Common myeloid progenitor, CD34-positive (primary cell): ENCODE measurements around the gene DHRS4L2.
A peak's percentile ranks its signal among the peaks of the same experiment; 100 is the strongest.
"Not testable (repeated sequence)": the region's sequence is repeated elsewhere in the genome, so short reads cannot be mapped to it uniquely, and the experiment has no call there.

Experiments used
- CTCF ChIA-PET: fragments of 350-600 bp; sonication (Branson Sonifier 250); formaldehyde crosslinking; loops from one replicate; lab custom pipeline; 2021; ENCODE audit warnings: antibody characterized with exemption; lab: Charles Lee
- POLR2A ChIA-PET: fragments of 350-600 bp; sonication (Branson Sonifier 250); formaldehyde crosslinking; loops from one replicate; lab custom pipeline; 2021; ENCODE audit warnings: antibody characterized with exemption; lab: Charles Lee
- DNase-seq, 3 donors: peaks; one replicate each; pipeline versions ENCODE4 v3.0.0 to v3.0.0-alpha.2; 2013
- H3K27ac ChIP-seq, 2 experiments: 1 replicate in 1 of 2; 2 replicates in 1 of 2; pipeline ENCODE4 v1.7.0; 2013; ENCODE audit warnings: inconsistent platforms in 2 of 2, low read length in 2 of 2, mild to moderate bottlenecking in 2 of 2, low read depth in 1 of 2, moderate library complexity in 1 of 2; ENCODE audit not compliant: severe bottlenecking in 2 of 2, insufficient read depth in 1 of 2, poor library complexity in 1 of 2
- H3K27me3 ChIP-seq, 5 experiments: replicated peaks in 2 of 5; 1 replicate in 3 of 5; 2 replicates in 2 of 5; pipeline versions ENCODE4 v1.6.1 to v1.7.0; 2013; ENCODE audit warnings: low read length in 4 of 5, mild to moderate bottlenecking in 2 of 5, moderate library complexity in 2 of 5, inconsistent platforms in 1 of 5; ENCODE audit not compliant: insufficient read depth in 5 of 5, control insufficient read depth in 4 of 5
- H3K36me3 ChIP-seq, 4 experiments: 1 replicate in 2 of 4; 2 replicates in 2 of 4; pipeline versions ENCODE4 v1.6.1 to v1.7.0; 2013; ENCODE audit warnings: low read length in 3 of 4, control low read depth in 1 of 4, mild to moderate bottlenecking in 1 of 4; ENCODE audit not compliant: control insufficient read depth in 4 of 4, insufficient read depth in 4 of 4
- H3K4me1 ChIP-seq, 4 experiments: 1 replicate in 3 of 4; 2 replicates in 1 of 4; pipeline versions ENCODE4 v1.6.1 to v1.7.1; 2013; ENCODE audit warnings: low read length in 3 of 4, mild to moderate bottlenecking in 3 of 4, control low read depth in 1 of 4, inconsistent platforms in 1 of 4, moderate library complexity in 1 of 4; ENCODE audit not compliant: control insufficient read depth in 4 of 4, insufficient read depth in 4 of 4; ENCODE audit errors: control extremely low read depth in 1 of 4
- H3K4me3 ChIP-seq, 7 experiments: 1 replicate in 4 of 7; 2 replicates in 3 of 7; pipeline versions ENCODE4 v1.5.1 to v1.7.0; 2013; ENCODE audit warnings: mild to moderate bottlenecking in 7 of 7, low read length in 6 of 7, moderate library complexity in 6 of 7, inconsistent platforms in 2 of 7, low read depth in 2 of 7, control low read depth in 1 of 7; ENCODE audit not compliant: insufficient read depth in 4 of 7, control insufficient read depth in 1 of 7; ENCODE audit errors: extremely low read depth in 1 of 7
- H3K9me3 ChIP-seq, 5 experiments: 1 replicate in 4 of 5; 2 replicates in 1 of 5; pipeline versions ENCODE4 v1.6.1 to v1.7.1; 2013; ENCODE audit warnings: low read length in 4 of 5, mild to moderate bottlenecking in 2 of 5, inconsistent platforms in 1 of 5, low read depth in 1 of 5, moderate library complexity in 1 of 5; ENCODE audit not compliant: control insufficient read depth in 4 of 5, insufficient read depth in 2 of 5; ENCODE audit errors: control extremely low read depth in 1 of 5
- WGBS: methylation state at CpG from one replicate; pipeline ENCODE4 v1.1.5; 2013; ENCODE audit not compliant: insufficient coverage; 5-methylcytosine and 5-hydroxymethylcytosine counted together

DHRS4L2 gene

GRCh38 chr14:24032727-24033418, 44.1 kb downstream of the DHRS4L2 start:
- CTCF ChIA-PET, result interaction anchor here (1.2 to 2.4 kb wide), 4 partner anchors 11 to 76 kb away, joined by 3 to 8 read pairs (median 4); no protein-coding TSS in a partner anchor

GRCh38 chr14:24035769-24036168, 47.0 kb downstream of the DHRS4L2 start:
- peaks cover 0 to 15% (median 7%) of the 10 kb centered on the region in 4 experiments for H3K4me1 ChIP-seq
- H3K27me3 ChIP-seq, H3K9me3 ChIP-seq, H3K27ac ChIP-seq, POLR2A ChIA-PET, DNase-seq, H3K36me3 ChIP-seq: not testable (repeated sequence)
- no CpG with 5 or more reads among the region's 4 CpGs for WGBS
- H3K4me3 ChIP-seq, result peak overlapping the region in 6 of 7 experiments; percentile 23 to 88 (median 72)
- CTCF ChIA-PET, result interaction anchor here (0.9 to 2.4 kb wide), 6 partner anchors 21 to 80 kb away, joined by 3 to 8 read pairs (median 3); no protein-coding TSS in a partner anchor

More at GRCh38 chr14:24032727-24033418, 44.1 kb downstream of the DHRS4L2 start:
- Histone ChIP-seq H3K4me1 (peaks cover 0 to 15% (median 7%) of the 10 kb centered on the region in 4 experiments), H3K4me3 (no peak overlapping the region), H3K27me3 (no peaks in the 10 kb centered on the region), H3K27ac (no peak overlapping the region), H3K36me3 (no peaks in the 10 kb centered on the region), H3K9me3 (peaks cover 0 to 9% (median 3%) of the 10 kb centered on the region in 5 experiments)
- DNase-seq, result peak in 2 of 3 donors; percentile 40 to 50
- POLR2A ChIA-PET, result no interaction called here
- WGBS, result 89% methylated on average over 1 of the region's 2 CpGs

- 0% methylated on average over 38 of the region's 50 CpGs for WGBS
- Histone ChIP-seq H3K27ac (peak overlapping the region; percentile 33 to 71), H3K27me3 (no peaks in the 10 kb centered on the region)
Observed at GRCh38 chr14:24036169-24036962, 47.6 kb downstream of the DHRS4L2 start.

GRCh38 chr14:24036963-24037657, 48.4 kb downstream of the DHRS4L2 start:
- H3K36me3 ChIP-seq, H3K27me3 ChIP-seq, POLR2A ChIA-PET, H3K27ac ChIP-seq, H3K9me3 ChIP-seq: not testable (repeated sequence)
- DNase-seq, result peak in 1 of 3 donors; percentile 11
- peak overlapping the region; percentile 62 to 88 (median 74) for H3K4me3 ChIP-seq
- CTCF ChIA-PET, result interaction anchor here (1.1 to 1.5 kb wide), 4 partner anchors 23 to 79 kb away, joined by 3 read pairs; partner anchors contain the start of gene DHRS4L2
- WGBS, result 28% methylated on average over 6 of the region's 10 CpGs
- H3K4me1 ChIP-seq, result peaks cover 0 to 15% (median 7%) of the 10 kb centered on the region in 4 experiments

More at GRCh38 chr14:24036169-24036962, 47.6 kb downstream of the DHRS4L2 start:
- H3K9me3 ChIP-seq, result peaks cover 0 to 9% (median 2%) of the 10 kb centered on the region in 5 experiments
- DNase-seq, result peak; percentile 75 to 89 (median 82)
- peak overlapping the region; percentile 62 to 88 (median 74) for H3K4me3 ChIP-seq
- ChIA-PET CTCF (interaction anchor here (0.9 to 1.2 kb wide), 5 partner anchors 22 to 80 kb away, joined by 3 read pairs; no protein-coding TSS in a partner anchor), POLR2A (no interaction called here)
- peaks cover 0 to 15% (median 7%) of the 10 kb centered on the region in 4 experiments for H3K4me1 ChIP-seq
- H3K36me3 ChIP-seq, result no peaks in the 10 kb centered on the region

GRCh38 chr14:24037658-24038037, 48.9 kb downstream of the DHRS4L2 start:
- ChIA-PET CTCF (interaction anchor here (0.9 to 1.5 kb wide), 5 partner anchors 9 to 73 kb away, joined by 3 to 6 read pairs (median 3); partner anchors contain the start of gene DHRS4L2), POLR2A (no interaction called here)
- Histone ChIP-seq H3K27me3 (no peaks in the 10 kb centered on the region), H3K9me3 (peaks cover 0 to 6% (median 0%) of the 10 kb centered on the region in 5 experiments), H3K27ac (no peak overlapping the region), H3K4me3 (no peak overlapping the region), H3K4me1 (peaks cover 0 to 15% (median 7%) of the 10 kb centered on the region in 4 experiments), H3K36me3 (no peaks in the 10 kb centered on the region)
- DNase-seq, result no peak
- 94% methylated on average over 13 of the region's 14 CpGs for WGBS

GRCh38 chr14:24038686-24039085, 50.0 kb downstream of the DHRS4L2 start:
- WGBS, result 100% methylated on average over 2 of the region's 2 CpGs
- Histone ChIP-seq H3K27ac (no peak overlapping the region), H3K27me3 (no peaks in the 10 kb centered on the region), H3K4me1 (peaks cover 0 to 12% (median 7%) of the 10 kb centered on the region in 4 experiments), H3K9me3 (no peaks in the 10 kb centered on the region), H3K4me3 (no peak overlapping the region), H3K36me3 (no peaks in the 10 kb centered on the region)
- POLR2A ChIA-PET, result no interaction called here
- CTCF ChIA-PET, result interaction anchor here (0.8 to 1.6 kb wide), 7 partner anchors 8 to 72 kb away, joined by 3 to 6 read pairs (median 4); partner anchors contain the start of gene DHRS4L2
- no peak for DNase-seq
